ENCODE results near the gene CPD. TPM values are rescaled to one million over a fixed set of nuclear protein-coding genes. Genes with fewer than 3 reads are reported as not detected.
"Not testable (repeated sequence)": the region's sequence is repeated elsewhere in the genome, so short reads cannot be mapped to it uniquely, and the experiment has no call there.

CPD gene
- polyA plus RNA-seq, 1 donor (not counting 4 experiments of a cell fraction or from before 2014, with no cell fraction given) = 30.5 TPM

DNA sequence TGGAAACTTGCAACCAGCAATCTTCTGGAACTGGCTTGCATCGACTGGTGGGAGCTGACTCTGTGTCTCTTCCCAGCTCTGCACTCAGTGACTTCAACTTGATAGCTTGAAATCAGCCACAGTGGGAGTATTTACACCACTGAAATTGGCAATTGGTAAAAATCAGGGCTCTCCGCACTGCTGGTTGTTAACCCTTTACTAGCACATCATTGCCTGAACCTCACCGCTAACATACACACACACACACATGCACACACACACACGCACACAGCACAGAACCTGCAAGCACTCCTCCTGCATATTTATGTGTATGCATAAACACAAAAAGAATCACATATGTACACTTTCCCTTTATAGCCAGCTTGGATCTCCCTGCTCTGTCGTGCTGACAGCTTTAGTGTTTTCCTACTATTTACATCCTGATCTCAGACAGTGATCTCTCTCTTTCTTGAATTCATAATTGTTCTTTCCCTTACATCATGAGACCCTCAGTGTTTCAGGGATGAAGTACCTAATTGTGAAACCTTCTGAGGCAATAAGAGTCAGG lies 37.0 kb upstream of the CPD start:
- no peaks in the 10 kb centered on the region for H3K27me3 ChIP-seq (ENCODE audit: control insufficient read depth, extremely low read depth, insufficient read depth, low read length)
- peaks cover 15% of the 10 kb centered on the region for H3K4me1 ChIP-seq (ENCODE audit: control insufficient read depth, extremely low read depth, insufficient read depth, low read length)
- no peak for FAIRE-seq
- no peaks in the 10 kb centered on the region for H3K9me3 ChIP-seq (ENCODE audit: control insufficient read depth, low read depth, low read length)
- H3K4me3 ChIP-seq (ENCODE audit: control insufficient read depth in 2 of 3, extremely low read depth in 1 of 3, insufficient read depth in 2 of 3, low read depth in 1 of 3, low read length in 3 of 3) = no peak overlapping the region
- no peak for DNase-seq (ENCODE audit: low read depth, low spot score)
- no peak overlapping the region for H3K4me2 ChIP-seq (ENCODE audit: control insufficient read depth, extremely low read depth, insufficient read depth, low read depth, low read length)
- H2AFZ ChIP-seq (ENCODE audit: control insufficient read depth, low read length) = no peak overlapping the region
- H3K36me3 ChIP-seq (ENCODE audit: control insufficient read depth in 2 of 2, extremely low read depth in 1 of 2, insufficient read depth in 2 of 2, low read length in 2 of 2) = no peaks in the 10 kb centered on the region
- H3K79me2 ChIP-seq (ENCODE audit: control insufficient read depth, insufficient read depth, low read length) = no peaks in the 10 kb centered on the region
- TF ChIP-seq EZH2 (IDR thresholded peaks at IDR 0.05; ENCODE audit: low read length) = no peak
- TF ChIP-seq, protein P1, sequence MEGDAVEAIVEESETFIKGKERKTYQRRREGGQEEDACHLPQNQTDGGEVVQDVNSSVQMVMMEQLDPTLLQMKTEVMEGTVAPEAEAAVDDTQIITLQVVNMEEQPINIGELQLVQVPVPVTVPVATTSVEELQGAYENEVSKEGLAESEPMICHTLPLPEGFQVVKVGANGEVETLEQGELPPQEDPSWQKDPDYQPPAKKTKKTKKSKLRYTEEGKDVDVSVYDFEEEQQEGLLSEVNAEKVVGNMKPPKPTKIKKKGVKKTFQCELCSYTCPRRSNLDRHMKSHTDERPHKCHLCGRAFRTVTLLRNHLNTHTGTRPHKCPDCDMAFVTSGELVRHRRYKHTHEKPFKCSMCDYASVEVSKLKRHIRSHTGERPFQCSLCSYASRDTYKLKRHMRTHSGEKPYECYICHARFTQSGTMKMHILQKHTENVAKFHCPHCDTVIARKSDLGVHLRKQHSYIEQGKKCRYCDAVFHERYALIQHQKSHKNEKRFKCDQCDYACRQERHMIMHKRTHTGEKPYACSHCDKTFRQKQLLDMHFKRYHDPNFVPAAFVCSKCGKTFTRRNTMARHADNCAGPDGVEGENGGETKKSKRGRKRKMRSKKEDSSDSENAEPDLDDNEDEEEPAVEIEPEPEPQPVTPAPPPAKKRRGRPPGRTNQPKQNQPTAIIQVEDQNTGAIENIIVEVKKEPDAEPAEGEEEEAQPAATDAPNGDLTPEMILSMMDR (optimal IDR thresholded peaks at IDR 0.05 in 1 of 3, IDR thresholded peaks at IDR 0.05 in 1 of 3, conservative IDR thresholded peaks at IDR 0.05 in 1 of 3; ENCODE audit: extremely low read depth in 1 of 3, insufficient read depth in 2 of 3, low read length in 3 of 3) = no peak
- H3K27ac ChIP-seq (ENCODE audit: control insufficient read depth, insufficient read depth, low read length) = no peak overlapping the region
- no peak overlapping the region for H3K9ac ChIP-seq (ENCODE audit: control insufficient read depth, extremely low read depth, insufficient read depth, low read length)
- no peaks in the 10 kb centered on the region for H4K20me1 ChIP-seq (ENCODE audit: control insufficient read depth, extremely low read depth, insufficient read depth, low read length)
- dilution Hi-C loops (cut with MboI; ENCODE audit: extremely low pct_ligation_motif_present, low sequenced_read_pairs) = no loop called here
- H3K9me1 ChIP-seq (ENCODE audit: control insufficient read depth, extremely low read depth, insufficient read depth, low read length) = no peaks in the 10 kb centered on the region

DNA sequence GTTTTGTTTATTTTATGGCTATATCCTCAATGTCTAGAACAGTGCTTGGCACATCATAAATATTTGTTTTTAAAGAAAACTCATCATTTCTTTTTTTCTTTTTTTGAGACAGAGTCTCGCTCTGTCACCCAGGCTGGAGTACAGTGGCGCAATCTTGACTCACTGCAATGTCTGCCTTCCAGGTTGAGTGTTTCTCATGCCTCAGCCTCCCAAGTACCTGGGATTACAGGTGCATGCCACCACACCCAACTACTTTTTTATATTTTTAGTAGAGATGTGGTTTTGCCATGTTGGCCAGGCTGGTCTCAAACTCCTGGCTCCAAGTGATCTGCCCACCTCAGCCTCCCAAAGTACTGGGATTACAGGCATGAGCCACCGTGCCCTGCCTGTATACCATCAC lies 35.5 kb upstream of the CPD start:
- DNase-seq (ENCODE audit: low read depth, low spot score); H2AFZ ChIP-seq (ENCODE audit: control insufficient read depth, low read length); dilution Hi-C loops (cut with MboI; ENCODE audit: extremely low pct_ligation_motif_present, low sequenced_read_pairs); H3K27ac ChIP-seq (ENCODE audit: control insufficient read depth, insufficient read depth, low read length); H4K20me1 ChIP-seq (ENCODE audit: control insufficient read depth, extremely low read depth, insufficient read depth, low read length); H3K9me3 ChIP-seq (ENCODE audit: control insufficient read depth, low read depth, low read length); H3K79me2 ChIP-seq (ENCODE audit: control insufficient read depth, insufficient read depth, low read length); H3K9me1 ChIP-seq (ENCODE audit: control insufficient read depth, extremely low read depth, insufficient read depth, low read length); H3K9ac ChIP-seq (ENCODE audit: control insufficient read depth, extremely low read depth, insufficient read depth, low read length); H3K36me3 ChIP-seq (ENCODE audit: control insufficient read depth in 2 of 2, extremely low read depth in 1 of 2, insufficient read depth in 2 of 2, low read length in 2 of 2); FAIRE-seq; H3K4me2 ChIP-seq (ENCODE audit: control insufficient read depth, extremely low read depth, insufficient read depth, low read depth, low read length); H3K27me3 ChIP-seq (ENCODE audit: control insufficient read depth, extremely low read depth, insufficient read depth, low read length); H3K4me3 ChIP-seq (ENCODE audit: control insufficient read depth in 2 of 3, extremely low read depth in 1 of 3, insufficient read depth in 2 of 3, low read depth in 1 of 3, low read length in 3 of 3): not testable (repeated sequence)
- peaks cover 15% of the 10 kb centered on the region for H3K4me1 ChIP-seq (ENCODE audit: control insufficient read depth, extremely low read depth, insufficient read depth, low read length)

GRCh38 chr17:30343796-30344195 lies 34.9 kb upstream of the CPD start:
- Histone ChIP-seq H3K27me3 (ENCODE audit: control insufficient read depth, extremely low read depth, insufficient read depth, low read length) (no peaks in the 10 kb centered on the region), H3K79me2 (ENCODE audit: control insufficient read depth, insufficient read depth, low read length) (no peaks in the 10 kb centered on the region), H2AFZ (ENCODE audit: control insufficient read depth, low read length) (no peak overlapping the region), H3K9me1 (ENCODE audit: control insufficient read depth, extremely low read depth, insufficient read depth, low read length) (no peaks in the 10 kb centered on the region), H3K27ac (ENCODE audit: control insufficient read depth, insufficient read depth, low read length) (no peak overlapping the region), H3K4me2 (ENCODE audit: control insufficient read depth, extremely low read depth, insufficient read depth, low read depth, low read length) (no peak overlapping the region), H3K4me3 (ENCODE audit: control insufficient read depth in 2 of 3, extremely low read depth in 1 of 3, insufficient read depth in 2 of 3, low read depth in 1 of 3, low read length in 3 of 3) (no peak overlapping the region), H3K9ac (ENCODE audit: control insufficient read depth, extremely low read depth, insufficient read depth, low read length) (no peak overlapping the region), H3K4me1 (ENCODE audit: control insufficient read depth, extremely low read depth, insufficient read depth, low read length) (peaks cover 15% of the 10 kb centered on the region), H3K9me3 (ENCODE audit: control insufficient read depth, low read depth, low read length) (no peaks in the 10 kb centered on the region), H3K36me3 (ENCODE audit: control insufficient read depth in 2 of 2, extremely low read depth in 1 of 2, insufficient read depth in 2 of 2, low read length in 2 of 2) (no peaks in the 10 kb centered on the region), H4K20me1 (ENCODE audit: control insufficient read depth, extremely low read depth, insufficient read depth, low read length) (no peaks in the 10 kb centered on the region)
- FAIRE-seq (no peak), DNase-seq (ENCODE audit: low read depth, low spot score) (no peak)
- TF ChIP-seq, protein P1 (optimal IDR thresholded peaks at IDR 0.05 in 1 of 3, IDR thresholded peaks at IDR 0.05 in 1 of 3, conservative IDR thresholded peaks at IDR 0.05 in 1 of 3; ENCODE audit: extremely low read depth in 1 of 3, insufficient read depth in 2 of 3, low read length in 3 of 3) = no peak
- no peak for TF ChIP-seq EZH2 (IDR thresholded peaks at IDR 0.05; ENCODE audit: low read length)
- dilution Hi-C loops (cut with MboI; ENCODE audit: extremely low pct_ligation_motif_present, low sequenced_read_pairs) = no loop called here

Measured in keratinocyte (primary cell).